Uterus (tissue), 2 donors: ENCODE measurements around the gene ADAP1.

Source experiments
- CTCF ChIP-seq, 4 experiments: fragments of 200-600 bp in 2 of 4; fragments of 450-650 bp in 2 of 4; sonication (generic) in 2 of 4; IDR thresholded peaks; one replicate each; pipeline ENCODE4 v1.5.1; 2016 to 2019; ENCODE audit warnings: antibody characterized with exemption in 4 of 4, mild to moderate bottlenecking in 2 of 4, moderate library complexity in 1 of 4
- POLR2A ChIP-seq, 2 donors: fragments of 450-650 bp; IDR thresholded peaks; one replicate each; pipeline ENCODE4 v1.6.1; 2016; ENCODE audit warnings: antibody characterized with exemption in 2 of 2, mild to moderate bottlenecking in 1 of 2, moderate library complexity in 1 of 2

- TF ChIP-seq CTCF (IDR thresholded peaks at IDR 0.05) = no peak
- TF ChIP-seq POLR2A (IDR thresholded peaks at IDR 0.05) = no peak
These were observed 53.5 kb downstream of the ADAP1 start for GRCh38 chr7:901041-901387.
